ENCODE data around the gene TOR1AIP2.
A peak's percentile ranks its signal among the peaks of the same experiment; 100 is the strongest.

TOR1AIP2 gene

GRCh38 chr1:179825206-179825605 is 52.4 kb downstream of the TOR1AIP2 start:
- DNase-seq = no peak

GRCh38 chr1:179824265-179824664 is 53.3 kb downstream of the TOR1AIP2 start:
- no peak for DNase-seq

- no peak for DNase-seq
Observed at GRCh38 chr1:179823693-179824092, 53.9 kb downstream of the TOR1AIP2 start.

- no peak for DNase-seq
Observed at GRCh38 chr1:179822065-179822464, 55.5 kb downstream of the TOR1AIP2 start.

GRCh38 chr1:179821524-179821923 is 56.1 kb downstream of the TOR1AIP2 start:
- DNase-seq = no peak

- DNase-seq = no peak
Observed at GRCh38 chr1:179820226-179820970, 57.2 kb downstream of the TOR1AIP2 start.

- DNase-seq = no peak
Observed at GRCh38 chr1:179818743-179819173, 58.8 kb downstream of the TOR1AIP2 start.

- no peak for DNase-seq
Observed at GRCh38 chr1:179818260-179818659, 59.3 kb downstream of the TOR1AIP2 start.

- DNase-seq = peak; percentile 34
Observed at GRCh38 chr1:179817789-179818188, 59.8 kb downstream of the TOR1AIP2 start.

- DNase-seq = no peak
Observed at GRCh38 chr1:179817056-179817455, 60.5 kb downstream of the TOR1AIP2 start.

GRCh38 chr1:179816196-179816960 is 61.2 kb downstream of the TOR1AIP2 start:
- no peak for DNase-seq

GRCh38 chr1:179815641-179816040 is 62.0 kb downstream of the TOR1AIP2 start:
- DNase-seq = no peak

GRCh38 chr1:179814546-179814838 is 63.1 kb downstream of the TOR1AIP2 start:
- DNase-seq = no peak

GRCh38 chr1:179813626-179814545 is 63.7 kb downstream of the TOR1AIP2 start:
- DNase-seq = no peak

GRCh38 chr1:179812501-179813292 is 64.9 kb downstream of the TOR1AIP2 start:
- no peak for DNase-seq

GRCh38 chr1:179810367-179810715 is 67.3 kb downstream of the TOR1AIP2 start:
- no peak for DNase-seq

- peak; percentile 68 for DNase-seq
Observed at GRCh38 chr1:179809506-179810366, 67.9 kb downstream of the TOR1AIP2 start.

GRCh38 chr1:179808503-179808902 is 69.1 kb downstream of the TOR1AIP2 start:
- DNase-seq = no peak

GRCh38 chr1:179807691-179808485 is 69.7 kb downstream of the TOR1AIP2 start:
- peak; percentile 38 for DNase-seq

- no peak for DNase-seq
Observed at GRCh38 chr1:179807291-179807690, 70.3 kb downstream of the TOR1AIP2 start.

Data from fibroblast of skin of scalp (primary cell).